T-helper 2 cell treated with Interferon-gamma antibody and Interleukin-4, amounts not matched to agents 5 μg/mL and 100 μg/mL, for 36 hours (primary cell): Measurements from ENCODE around the gene EPG5.

ENCODE experiments used
- DNase-seq: peaks from one replicate; pipeline ENCODE4 v3.0.0; 2021; ENCODE audit warnings: low spot score
- H3K27ac Mint-ChIP-seq: one replicate; pipeline ENCODE4 v1.8.0; 2021; ENCODE audit warnings: mild to moderate bottlenecking, mixed read lengths
- H3K27me3 Mint-ChIP-seq: one replicate; pipeline ENCODE4 v1.8.0; 2021; ENCODE audit warnings: low read depth, mixed read lengths
- H3K36me3 Mint-ChIP-seq: one replicate; pipeline ENCODE4 v1.8.0; 2021; ENCODE audit warnings: low read depth, mixed read lengths
- H3K4me1 Mint-ChIP-seq: one replicate; pipeline ENCODE4 v1.8.0; 2021; ENCODE audit warnings: low read depth, mixed read lengths
- H3K4me3 Mint-ChIP-seq: one replicate; pipeline ENCODE4 v1.8.0; 2022; ENCODE audit warnings: mild to moderate bottlenecking, moderate library complexity, mixed read lengths
- H3K9me3 Mint-ChIP-seq: one replicate; pipeline ENCODE4 v1.8.0; 2021; ENCODE audit warnings: mixed read lengths

Gene EPG5

DNA sequence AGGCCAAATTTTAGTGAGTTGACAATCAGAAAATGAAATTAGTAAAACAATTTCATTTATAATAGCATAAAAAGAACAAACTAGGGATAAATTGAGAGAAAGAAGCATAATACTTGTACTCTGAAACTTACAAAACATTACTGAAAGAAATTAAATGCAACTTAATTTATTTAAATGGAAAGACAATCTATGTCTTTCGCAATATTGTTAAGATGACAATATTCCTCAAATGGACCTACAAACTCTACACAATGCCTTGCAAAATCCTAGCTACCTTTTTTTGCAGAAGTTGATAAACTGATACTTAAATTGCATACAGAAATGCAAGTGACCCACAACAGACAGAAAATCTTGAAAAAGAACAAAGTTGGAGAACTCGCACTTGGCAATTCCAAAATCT lies 9.1 kb downstream of the EPG5 start:
- Mint-ChIP-seq H3K4me1 (peaks cover 29% of the 10 kb centered on the region), H3K36me3 (peaks cover 33% of the 10 kb centered on the region), H3K27me3 (no peaks in the 10 kb centered on the region), H3K9me3 (no peaks in the 10 kb centered on the region), H3K4me3 (no peak overlapping the region), H3K27ac (no peak overlapping the region)
- no peak for DNase-seq

DNA sequence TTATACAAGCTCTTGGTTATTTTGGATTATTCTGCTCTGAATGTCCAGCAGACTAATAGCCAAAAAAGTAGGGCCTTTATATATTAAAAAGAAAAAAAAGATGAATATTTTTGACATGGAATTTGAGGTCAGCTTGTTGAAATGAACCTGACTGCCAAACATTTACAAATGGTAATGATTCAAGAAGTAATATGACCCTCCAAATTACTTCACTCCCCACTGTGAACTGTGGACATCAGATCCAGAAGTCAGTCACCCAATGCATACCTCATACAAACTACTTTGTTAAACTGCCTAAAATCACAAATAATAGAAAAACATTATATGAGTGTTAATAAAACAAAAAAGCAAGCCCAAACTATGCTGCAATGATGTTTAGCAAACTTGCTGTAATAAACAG lies 10.0 kb downstream of the EPG5 start:
- Mint-ChIP-seq H3K9me3 (no peaks in the 10 kb centered on the region), H3K36me3 (peaks cover 35% of the 10 kb centered on the region), H3K4me1 (peaks cover 20% of the 10 kb centered on the region), H3K27me3 (no peaks in the 10 kb centered on the region), H3K4me3 (no peak overlapping the region), H3K27ac (no peak overlapping the region)
- no peak for DNase-seq

DNA sequence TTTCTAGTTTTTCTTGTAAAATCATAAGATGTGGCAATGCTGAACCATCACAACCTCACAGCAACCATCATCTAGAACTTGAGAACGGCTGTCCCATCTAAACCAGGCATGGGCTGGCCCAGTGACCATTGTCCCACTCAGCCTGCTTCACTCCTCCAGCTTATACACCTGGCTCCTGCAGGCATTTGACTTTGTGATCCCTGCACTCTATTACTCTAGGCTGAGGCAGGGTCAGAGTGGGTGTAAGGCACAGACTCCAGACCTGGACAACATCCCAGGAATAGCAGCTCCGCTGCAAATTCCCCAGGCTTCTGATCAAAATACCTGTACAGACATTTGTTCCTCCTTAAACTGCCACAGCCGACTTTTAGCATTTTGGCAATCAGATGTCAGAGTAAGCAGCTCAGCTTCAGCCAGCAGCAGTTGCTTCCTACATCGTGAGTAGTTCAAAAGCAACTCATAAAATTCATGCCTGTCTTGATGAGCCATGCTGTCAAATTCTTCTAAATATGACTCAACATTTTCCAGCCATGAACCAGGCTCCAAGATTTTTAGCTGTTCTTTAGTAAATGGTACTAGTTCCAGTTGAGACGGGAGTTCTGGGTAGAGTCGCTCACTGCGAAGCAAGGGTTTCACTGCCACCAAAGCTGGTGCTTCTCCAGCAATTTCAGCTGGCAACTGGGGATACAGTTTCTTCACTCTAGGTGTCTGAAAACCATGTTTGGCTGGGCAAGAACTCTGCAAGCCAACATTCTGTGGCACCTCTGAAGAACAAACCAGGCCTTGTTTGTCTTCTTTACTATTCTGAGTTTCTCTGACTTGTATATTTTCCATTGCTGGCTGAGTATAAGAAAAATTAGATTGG lies 12.8 kb downstream of the EPG5 start:
- Mint-ChIP-seq H3K4me3 (no peak overlapping the region), H3K27me3 (no peaks in the 10 kb centered on the region), H3K36me3 (peaks cover 44% of the 10 kb centered on the region), H3K27ac (no peak overlapping the region), H3K4me1 (peaks cover 13% of the 10 kb centered on the region), H3K9me3 (no peaks in the 10 kb centered on the region)
- DNase-seq = no peak

GRCh38 chr18:45951016-45951714 lies 16.0 kb downstream of the EPG5 start:
- H3K4me1 Mint-ChIP-seq = peaks cover 3% of the 10 kb centered on the region
- DNase-seq = no peak
- no peak overlapping the region for H3K4me3 Mint-ChIP-seq
- no peak overlapping the region for H3K27ac Mint-ChIP-seq
- no peaks in the 10 kb centered on the region for H3K27me3 Mint-ChIP-seq
- H3K9me3 Mint-ChIP-seq = no peaks in the 10 kb centered on the region
- peaks cover 62% of the 10 kb centered on the region for H3K36me3 Mint-ChIP-seq

GRCh38 chr18:45945669-45946068 lies 21.5 kb downstream of the EPG5 start:
- peaks cover 2% of the 10 kb centered on the region for H3K4me1 Mint-ChIP-seq
- no peaks in the 10 kb centered on the region for H3K27me3 Mint-ChIP-seq
- peaks cover 62% of the 10 kb centered on the region for H3K36me3 Mint-ChIP-seq

GRCh38 chr18:45940724-45941123 lies 26.4 kb downstream of the EPG5 start:
- peaks cover 11% of the 10 kb centered on the region for H3K4me1 Mint-ChIP-seq
- no peak for DNase-seq
- no peak overlapping the region for H3K27ac Mint-ChIP-seq
- no peaks in the 10 kb centered on the region for H3K9me3 Mint-ChIP-seq
- no peak overlapping the region for H3K4me3 Mint-ChIP-seq
- H3K27me3 Mint-ChIP-seq = no peaks in the 10 kb centered on the region
- peaks cover 59% of the 10 kb centered on the region for H3K36me3 Mint-ChIP-seq

More at GRCh38 chr18:45945669-45946068, 21.5 kb downstream of the EPG5 start:
- DNase-seq = no peak
- H3K27ac Mint-ChIP-seq = no peak overlapping the region
- no peak overlapping the region for H3K4me3 Mint-ChIP-seq
- no peaks in the 10 kb centered on the region for H3K9me3 Mint-ChIP-seq

GRCh38 chr18:45939236-45939635 lies 27.9 kb downstream of the EPG5 start:
- H3K4me1 Mint-ChIP-seq = peaks cover 11% of the 10 kb centered on the region
- H3K4me3 Mint-ChIP-seq = no peak overlapping the region
- H3K27me3 Mint-ChIP-seq = no peaks in the 10 kb centered on the region
- no peaks in the 10 kb centered on the region for H3K9me3 Mint-ChIP-seq
- no peak overlapping the region for H3K27ac Mint-ChIP-seq
- no peak for DNase-seq
- peaks cover 53% of the 10 kb centered on the region for H3K36me3 Mint-ChIP-seq

DNA sequence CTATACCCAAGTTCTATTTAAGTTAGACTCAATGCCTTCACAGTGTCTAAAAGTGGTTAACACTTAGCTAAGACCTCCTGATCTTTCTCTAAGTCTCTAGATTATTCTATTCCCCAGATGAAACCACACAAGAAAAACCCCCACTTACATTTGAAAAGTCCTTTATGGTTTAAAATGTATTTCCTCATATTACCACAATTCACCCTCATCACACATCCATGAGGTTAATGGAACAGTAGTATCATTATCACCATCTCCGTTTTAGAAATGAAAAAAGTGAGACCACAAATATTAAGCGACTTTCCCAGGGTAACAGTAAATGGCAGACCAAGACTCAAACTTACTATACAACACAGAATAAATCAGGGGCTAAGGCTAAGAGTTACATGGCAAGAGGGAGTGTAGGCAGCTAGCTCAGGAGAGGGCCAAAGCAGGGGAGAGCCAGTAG lies 28.6 kb downstream of the EPG5 start:
- Mint-ChIP-seq H3K27ac (no peak overlapping the region), H3K36me3 (peaks cover 47% of the 10 kb centered on the region), H3K4me3 (no peak overlapping the region), H3K4me1 (peaks cover 11% of the 10 kb centered on the region), H3K9me3 (no peaks in the 10 kb centered on the region), H3K27me3 (no peaks in the 10 kb centered on the region)
- no peak for DNase-seq

DNA sequence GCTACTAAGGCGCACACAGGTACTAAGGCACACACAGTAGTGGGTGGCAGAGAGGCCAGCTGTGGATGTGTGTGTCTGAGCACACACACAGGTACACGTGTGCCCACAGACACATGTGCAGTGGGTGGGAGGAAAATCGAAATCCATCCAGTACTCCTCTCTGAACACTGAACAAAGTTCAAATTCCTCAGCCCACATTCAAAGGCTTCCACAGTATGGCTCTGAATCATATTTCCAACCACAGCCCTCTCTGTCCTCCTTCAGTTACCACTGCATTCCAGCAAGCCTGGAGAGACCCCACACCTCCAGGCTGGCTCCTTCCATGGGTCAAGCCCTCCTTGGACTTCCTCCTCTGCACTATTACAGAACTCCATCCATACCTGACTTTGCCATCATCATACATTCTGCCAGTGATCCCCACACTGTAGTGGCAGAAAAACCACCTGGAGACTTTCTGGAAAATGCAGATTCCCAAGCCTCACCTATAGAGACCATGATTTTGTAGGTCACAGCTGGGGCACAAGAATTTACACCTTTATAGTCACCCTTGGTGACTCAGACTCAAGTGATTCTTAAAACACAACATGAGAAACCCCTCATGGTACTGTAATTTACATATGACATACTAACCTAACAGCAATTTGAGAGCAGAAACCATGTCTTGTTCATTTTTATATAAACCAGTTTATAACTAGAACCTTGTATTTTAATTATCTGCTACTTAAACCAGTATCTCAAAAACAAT lies 31.4 kb downstream of the EPG5 start:
- H3K9me3 Mint-ChIP-seq = no peaks in the 10 kb centered on the region
- H3K4me1 Mint-ChIP-seq = peaks cover 9% of the 10 kb centered on the region
- peaks cover 40% of the 10 kb centered on the region for H3K36me3 Mint-ChIP-seq
- no peaks in the 10 kb centered on the region for H3K27me3 Mint-ChIP-seq
- DNase-seq = no peak
- H3K27ac Mint-ChIP-seq = no peak overlapping the region
- no peak overlapping the region for H3K4me3 Mint-ChIP-seq

DNA sequence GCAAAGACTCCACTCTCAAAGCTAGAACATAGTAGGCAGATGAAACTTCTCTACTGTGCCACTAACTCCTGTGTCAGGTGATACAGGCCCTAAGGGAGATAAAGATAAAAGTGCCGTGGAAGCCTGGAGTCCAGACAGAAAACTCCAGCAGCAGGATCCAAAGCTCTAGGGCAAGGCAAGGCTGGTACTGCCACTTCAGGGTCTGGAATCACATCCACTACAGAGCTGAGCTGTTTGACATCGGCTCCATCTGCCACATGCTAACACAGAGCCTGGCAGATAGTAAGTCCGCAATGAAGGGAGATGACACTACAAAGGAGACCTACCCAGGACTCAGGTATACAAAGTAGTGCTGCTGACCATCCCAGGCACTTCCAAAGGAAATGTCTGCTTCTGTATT lies 34.4 kb downstream of the EPG5 start:
- Mint-ChIP-seq H3K27me3 (no peaks in the 10 kb centered on the region), H3K4me1 (peaks cover under 1% of the 10 kb centered on the region)

DNA sequence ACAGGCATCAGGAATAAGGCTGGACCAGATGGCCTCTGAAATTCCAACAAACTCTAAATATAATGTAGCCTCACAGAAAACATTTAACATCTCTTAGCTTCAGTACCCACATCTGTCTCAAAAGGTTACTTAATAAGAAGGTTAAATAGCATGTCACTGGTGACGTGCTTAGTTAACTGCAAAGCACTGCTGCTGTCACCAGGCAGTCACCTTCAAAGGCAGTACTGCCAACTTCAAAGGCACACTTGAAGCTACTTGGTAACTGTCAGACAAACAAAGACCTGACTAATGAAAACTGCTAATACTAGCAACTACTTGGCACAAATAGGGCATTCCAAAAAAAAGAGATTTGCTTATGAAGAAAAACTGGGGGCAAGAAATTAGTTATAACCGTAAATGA lies 36.2 kb downstream of the EPG5 start:
- H3K4me1 Mint-ChIP-seq = no peaks in the 10 kb centered on the region
- peaks cover 30% of the 10 kb centered on the region for H3K36me3 Mint-ChIP-seq
- DNase-seq = no peak
- no peak overlapping the region for H3K4me3 Mint-ChIP-seq
- no peak overlapping the region for H3K27ac Mint-ChIP-seq
- H3K9me3 Mint-ChIP-seq = no peaks in the 10 kb centered on the region
- no peaks in the 10 kb centered on the region for H3K27me3 Mint-ChIP-seq

More for the DNA sequence above, 34.4 kb downstream of the EPG5 start:
- Mint-ChIP-seq H3K9me3 (no peaks in the 10 kb centered on the region), H3K27ac (no peak overlapping the region), H3K36me3 (peaks cover 24% of the 10 kb centered on the region), H3K4me3 (no peak overlapping the region)
- no peak for DNase-seq

DNA sequence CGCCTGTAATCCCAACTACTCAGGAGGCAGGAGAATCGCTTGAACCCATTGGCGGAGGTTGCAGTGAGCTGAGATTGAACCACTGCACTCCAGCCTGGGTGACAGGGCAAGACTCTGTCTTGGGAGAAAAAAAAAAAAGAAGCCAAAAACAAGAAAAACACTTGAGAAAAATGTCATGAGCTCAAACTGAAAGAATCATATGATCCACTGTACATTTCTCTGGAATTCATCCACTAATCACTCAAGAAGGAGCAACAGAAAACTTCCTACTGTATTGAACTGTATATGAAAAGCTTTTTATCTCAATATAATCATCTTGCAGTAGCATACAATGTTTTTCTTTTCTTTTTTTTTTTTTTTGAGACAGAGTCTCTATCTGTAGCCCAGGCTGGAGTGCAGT lies 40.4 kb downstream of the EPG5 start:
- Mint-ChIP-seq H3K27ac (no peak overlapping the region), H3K4me3 (no peak overlapping the region), H3K27me3 (no peaks in the 10 kb centered on the region), H3K36me3 (peaks cover 41% of the 10 kb centered on the region), H3K4me1 (no peaks in the 10 kb centered on the region), H3K9me3 (no peaks in the 10 kb centered on the region)
- no peak for DNase-seq

- H3K4me3 Mint-ChIP-seq = no peak overlapping the region
- peaks cover 41% of the 10 kb centered on the region for H3K36me3 Mint-ChIP-seq
These were observed 41.0 kb downstream of the EPG5 start for GRCh38 chr18:45926085-45926484.

DNA sequence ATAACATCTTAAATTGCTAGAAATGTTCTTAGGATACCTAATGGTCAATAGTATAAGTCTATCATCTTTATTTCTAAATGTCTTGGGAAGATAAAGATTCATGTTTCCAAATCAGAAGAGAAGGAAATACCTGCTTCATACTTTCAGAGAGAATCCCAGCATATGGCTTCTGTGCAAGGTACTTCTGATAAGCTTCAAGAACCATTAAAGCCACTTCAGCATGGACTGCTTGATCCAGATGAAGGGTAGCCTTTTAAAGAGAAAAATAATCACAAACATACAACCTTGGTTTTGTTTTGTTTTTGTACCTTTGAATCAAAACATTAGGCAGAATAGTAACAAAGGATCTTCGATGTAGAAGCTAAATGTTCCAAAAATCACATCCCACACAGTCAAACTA lies 44.0 kb downstream of the EPG5 start:
- Mint-ChIP-seq H3K36me3 (peaks cover 41% of the 10 kb centered on the region), H3K9me3 (no peaks in the 10 kb centered on the region), H3K4me1 (peaks cover 4% of the 10 kb centered on the region), H3K27me3 (no peaks in the 10 kb centered on the region), H3K27ac (no peak overlapping the region), H3K4me3 (no peak overlapping the region)
- DNase-seq = no peak

More at GRCh38 chr18:45926085-45926484, 41.0 kb downstream of the EPG5 start:
- no peaks in the 10 kb centered on the region for H3K27me3 Mint-ChIP-seq
- no peak for DNase-seq
- H3K4me1 Mint-ChIP-seq = peaks cover under 1% of the 10 kb centered on the region
- H3K9me3 Mint-ChIP-seq = no peaks in the 10 kb centered on the region
- no peak overlapping the region for H3K27ac Mint-ChIP-seq
